Calu3 (cell line): ENCODE results near the gene PSMF1. TPM values are rescaled to one million over a fixed set of nuclear protein-coding genes. Genes with fewer than 3 reads are reported as not detected.

Source experiments
- BruUV-seq: library from RNA; stranded (reverse); fragments of 400-500 nt; replicated peaks from 2 replicates; lab custom pipeline; 2021; lab: Mats Ljungman, UMichigan
- CTCF ChIA-PET: fragments of 300-600 bp; sonication (Branson Sonifier 250); formaldehyde crosslinking; loops from one replicate; lab custom pipeline; 2022; ENCODE audit warnings: antibody characterized with exemption; lab: Charles Lee
- DNase-seq: peaks from one replicate; pipeline ENCODE4 v3.0.0; 2022
- H3K27ac Mint-ChIP-seq: one replicate; pipeline ENCODE4 v1.8.0; 2022; ENCODE audit warnings: mixed read lengths; ENCODE audit not compliant: unreplicated experiment
- H3K27me3 Mint-ChIP-seq: one replicate; pipeline ENCODE4 v1.8.0; 2022; ENCODE audit warnings: mixed read lengths; ENCODE audit not compliant: unreplicated experiment
- H3K36me3 Mint-ChIP-seq: one replicate; pipeline ENCODE4 v1.8.0; 2022; ENCODE audit warnings: mild to moderate bottlenecking, moderate library complexity, mixed read lengths; ENCODE audit not compliant: insufficient read depth, unreplicated experiment
- H3K4me1 Mint-ChIP-seq: one replicate; pipeline ENCODE4 v1.8.0; 2022; ENCODE audit warnings: mild to moderate bottlenecking, low read depth, mixed read lengths; ENCODE audit not compliant: unreplicated experiment
- H3K4me3 Mint-ChIP-seq: one replicate; pipeline ENCODE4 v1.8.0; 2022; ENCODE audit warnings: mild to moderate bottlenecking, low read depth, moderate library complexity, mixed read lengths; ENCODE audit not compliant: unreplicated experiment
- H3K9me3 Mint-ChIP-seq: one replicate; pipeline ENCODE4 v1.8.0; 2022; ENCODE audit warnings: low read depth, mixed read lengths; ENCODE audit not compliant: unreplicated experiment
- intact Hi-C: fragments of 100-400 bp; cut with micrococcal nuclease; formaldehyde crosslinking; loops from one replicate; pipeline ENCODE4 v1.10.0; 2022; ENCODE audit not compliant: unreplicated experiment
- total RNA-seq: library from RNA; stranded (reverse); gene quantifications from 2 replicates; pipeline ENCODE4 v1.2.3, GENCODE V29; 2022
- TF ChIP-seq, protein P1 (sequence below): fragments of 200-600 bp; IDR thresholded peaks from one replicate; pipeline ENCODE4 v1.8.0; 2022; ENCODE audit warnings: antibody characterized with exemption; ENCODE audit not compliant: unreplicated experiment

Gene PSMF1
- total RNA-seq, 1 experiment from 2014 or later = 112 TPM

DNA sequence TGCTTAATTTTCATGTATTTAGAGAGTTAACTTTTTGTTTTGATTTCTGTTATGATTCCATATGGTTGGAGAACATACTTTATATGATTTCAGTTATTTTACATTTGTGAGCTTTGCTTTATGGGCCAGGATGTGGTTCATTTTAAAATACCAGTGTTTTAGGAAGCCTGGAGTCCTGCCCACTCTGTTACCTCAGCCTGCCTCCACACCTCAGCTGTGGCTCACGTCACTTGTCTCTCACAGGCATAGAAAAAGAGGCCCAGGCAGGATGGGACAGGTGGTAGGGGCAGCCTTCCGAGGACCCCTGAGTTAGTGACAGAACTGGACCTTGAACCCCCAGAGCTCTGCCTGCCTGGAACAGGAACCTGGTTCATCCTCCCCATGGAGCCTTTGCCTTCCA is 16.0 kb downstream of the PSMF1 start:
- Mint-ChIP-seq H3K9me3 (no peaks in the 10 kb centered on the region), H3K27ac (no peak overlapping the region), H3K4me3 (no peak overlapping the region), H3K27me3 (no peaks in the 10 kb centered on the region), H3K36me3 (peaks cover 27% of the 10 kb centered on the region), H3K4me1 (no peaks in the 10 kb centered on the region)
- DNase-seq = no peak
- TF ChIP-seq, protein P1, sequence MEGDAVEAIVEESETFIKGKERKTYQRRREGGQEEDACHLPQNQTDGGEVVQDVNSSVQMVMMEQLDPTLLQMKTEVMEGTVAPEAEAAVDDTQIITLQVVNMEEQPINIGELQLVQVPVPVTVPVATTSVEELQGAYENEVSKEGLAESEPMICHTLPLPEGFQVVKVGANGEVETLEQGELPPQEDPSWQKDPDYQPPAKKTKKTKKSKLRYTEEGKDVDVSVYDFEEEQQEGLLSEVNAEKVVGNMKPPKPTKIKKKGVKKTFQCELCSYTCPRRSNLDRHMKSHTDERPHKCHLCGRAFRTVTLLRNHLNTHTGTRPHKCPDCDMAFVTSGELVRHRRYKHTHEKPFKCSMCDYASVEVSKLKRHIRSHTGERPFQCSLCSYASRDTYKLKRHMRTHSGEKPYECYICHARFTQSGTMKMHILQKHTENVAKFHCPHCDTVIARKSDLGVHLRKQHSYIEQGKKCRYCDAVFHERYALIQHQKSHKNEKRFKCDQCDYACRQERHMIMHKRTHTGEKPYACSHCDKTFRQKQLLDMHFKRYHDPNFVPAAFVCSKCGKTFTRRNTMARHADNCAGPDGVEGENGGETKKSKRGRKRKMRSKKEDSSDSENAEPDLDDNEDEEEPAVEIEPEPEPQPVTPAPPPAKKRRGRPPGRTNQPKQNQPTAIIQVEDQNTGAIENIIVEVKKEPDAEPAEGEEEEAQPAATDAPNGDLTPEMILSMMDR = no peak
- CTCF ChIA-PET = no interaction called here
- intact Hi-C loops = no loop called here
- BruUV-seq = no TSS peak

DNA sequence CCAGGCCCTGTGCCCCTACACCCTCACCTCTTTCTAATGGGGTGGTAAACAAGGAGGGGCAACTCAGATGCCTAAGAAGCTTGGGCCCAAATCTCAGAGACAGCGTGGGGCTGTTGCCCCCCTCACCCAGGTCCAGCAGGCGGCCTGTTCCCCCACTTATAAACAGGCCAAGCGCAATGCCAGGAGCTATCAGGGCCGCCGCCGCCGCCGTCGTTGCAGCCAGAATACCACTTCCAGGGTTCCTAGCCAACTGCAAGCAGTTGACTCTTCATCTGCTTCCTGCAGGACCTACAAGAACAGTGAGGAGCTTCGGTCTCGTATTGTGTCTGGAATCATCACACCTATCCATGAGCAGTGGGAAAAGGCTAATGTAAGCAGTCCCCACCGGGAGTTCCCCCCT is 16.4 kb downstream of the PSMF1 start:
- intact Hi-C loops = no loop called here
- CTCF ChIA-PET = no interaction called here
- no peak for DNase-seq
- Mint-ChIP-seq H3K27me3 (no peaks in the 10 kb centered on the region), H3K4me3 (no peak overlapping the region), H3K36me3 (peaks cover 26% of the 10 kb centered on the region), H3K27ac (no peak overlapping the region), H3K9me3 (no peaks in the 10 kb centered on the region), H3K4me1 (no peaks in the 10 kb centered on the region)
- TF ChIP-seq, protein P1 = no peak
- no TSS peak for BruUV-seq

DNA sequence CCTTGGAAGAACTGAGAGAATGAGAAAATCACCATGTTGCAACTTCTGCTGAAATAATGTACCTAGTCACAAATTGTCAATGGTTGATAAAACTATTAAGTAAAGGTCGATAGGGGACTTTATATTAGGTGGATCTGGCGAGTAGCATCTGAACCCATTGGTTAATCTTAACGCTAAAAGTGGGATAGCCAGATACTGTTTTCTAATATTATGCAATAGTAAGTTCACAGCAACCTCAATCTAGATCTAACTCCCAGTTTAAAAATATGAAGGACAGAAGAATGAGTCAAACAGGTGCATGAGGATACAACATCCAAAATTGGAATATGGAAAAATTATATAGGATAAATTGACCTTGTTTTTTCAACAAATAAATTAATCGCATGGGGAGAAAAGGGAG is 18.8 kb downstream of the PSMF1 start:
- H3K4me3 Mint-ChIP-seq = no peak overlapping the region
- no TSS peak for BruUV-seq
- no peaks in the 10 kb centered on the region for H3K27me3 Mint-ChIP-seq
- intact Hi-C loops = no loop called here
- H3K27ac Mint-ChIP-seq = no peak overlapping the region
- CTCF ChIA-PET = no interaction called here
- no peaks in the 10 kb centered on the region for H3K9me3 Mint-ChIP-seq
- H3K36me3 Mint-ChIP-seq = peaks cover 23% of the 10 kb centered on the region
- TF ChIP-seq, protein P1 = no peak
- no peak for DNase-seq
- no peaks in the 10 kb centered on the region for H3K4me1 Mint-ChIP-seq

DNA sequence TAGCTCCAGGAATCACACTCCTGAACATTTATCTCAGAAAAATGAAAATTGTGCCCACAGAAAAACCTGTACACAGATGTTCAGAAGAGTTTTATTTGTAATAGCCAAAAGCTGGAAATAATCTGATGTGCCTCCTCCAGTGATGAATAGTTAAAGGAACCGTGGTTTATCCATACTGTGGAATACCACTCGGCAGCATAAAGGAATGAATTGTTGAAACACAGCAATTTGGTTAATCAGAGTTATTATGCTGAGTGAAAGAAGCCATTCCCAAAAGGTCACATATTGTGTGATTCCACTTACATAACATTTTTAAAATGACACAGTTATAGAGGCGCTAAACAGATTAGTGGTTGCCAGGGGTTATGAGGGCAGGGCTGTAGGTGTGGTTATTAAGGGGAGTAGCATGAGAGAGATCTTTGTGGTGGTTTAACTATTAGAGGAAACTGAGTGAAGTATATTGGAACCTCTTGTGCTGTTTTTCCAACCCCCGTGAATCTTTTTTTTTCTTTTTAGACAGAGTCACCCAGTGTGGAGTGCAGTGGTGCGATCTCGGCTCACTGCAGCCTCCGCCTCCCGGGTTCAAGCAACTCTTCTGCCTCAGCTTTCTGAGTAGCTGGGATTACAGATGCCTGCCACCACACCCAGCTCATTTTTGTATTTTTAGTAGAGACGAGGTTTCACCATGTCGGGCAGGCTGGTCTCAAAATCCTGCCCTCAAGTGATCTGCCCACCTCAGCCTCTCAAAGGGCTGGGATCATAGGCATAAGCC is 26.2 kb downstream of the PSMF1 start:
- Mint-ChIP-seq H3K9me3 (no peaks in the 10 kb centered on the region), H3K36me3 (peaks cover 9% of the 10 kb centered on the region), H3K4me1 (no peaks in the 10 kb centered on the region), H3K27me3 (no peaks in the 10 kb centered on the region), H3K27ac (no peak overlapping the region), H3K4me3 (no peak overlapping the region)
- TF ChIP-seq, protein P1 = no peak
- intact Hi-C loops = no loop called here
- DNase-seq = no peak
- CTCF ChIA-PET = no interaction called here
- no TSS peak for BruUV-seq
